MCF 10A (cell line): Measurements from ENCODE around the gene PGBD4. TPM values are rescaled to one million over a fixed set of nuclear protein-coding genes. Genes with fewer than 3 reads are reported as not detected.

Experiments used
- BruUV-seq: library from RNA; stranded (reverse); fragments of 400-500 nt; replicated peaks from 2 replicates; lab custom pipeline; 2021; lab: Mats Ljungman, UMichigan
- CTCF ChIA-PET: fragments of 300-600 bp; sonication (Branson Sonifier 250); formaldehyde crosslinking; extraction: SDS; loops from one replicate; lab custom pipeline; 2021; ENCODE audit warnings: antibody characterized with exemption, inconsistent platforms; lab: Yijun Ruan, JAX
- POLR2A ChIA-PET: fragments of 300-600, 350-650 bp; sonication (Branson Sonifier 250); formaldehyde crosslinking; extraction: SDS; loops from one replicate; lab custom pipeline; 2020; ENCODE audit warnings: antibody characterized with exemption, inconsistent platforms; lab: Yijun Ruan, JAX
- DNase-seq: peaks from one replicate; pipeline ENCODE4 v3.0.0-alpha.2; 2018; ENCODE audit not compliant: unreplicated experiment
- H3K27ac Mint-ChIP-seq: one replicate; pipeline ENCODE4 v1.8.0; 2022; ENCODE audit warnings: mild to moderate bottlenecking, low read depth, mixed read lengths; ENCODE audit not compliant: unreplicated experiment
- H3K27me3 Mint-ChIP-seq: one replicate; pipeline ENCODE4 v1.8.0; 2022; ENCODE audit warnings: mixed read lengths; ENCODE audit not compliant: insufficient read depth, unreplicated experiment
- H3K36me3 Mint-ChIP-seq: one replicate; pipeline ENCODE4 v1.8.0; 2022; ENCODE audit warnings: mild to moderate bottlenecking, moderate library complexity, mixed read lengths; ENCODE audit not compliant: insufficient read depth, unreplicated experiment
- H3K4me1 Mint-ChIP-seq: one replicate; pipeline ENCODE4 v1.8.0; 2022; ENCODE audit warnings: mixed read lengths; ENCODE audit not compliant: insufficient read depth, unreplicated experiment
- H3K4me3 Mint-ChIP-seq: one replicate; pipeline ENCODE4 v1.8.0; 2022; ENCODE audit warnings: mild to moderate bottlenecking, moderate library complexity, mixed read lengths; ENCODE audit not compliant: unreplicated experiment
- H3K9me3 Mint-ChIP-seq: one replicate; pipeline ENCODE4 v1.8.0; 2022; ENCODE audit warnings: mixed read lengths; ENCODE audit not compliant: unreplicated experiment
- intact Hi-C: fragments of 100-400 bp; cut with micrococcal nuclease; formaldehyde crosslinking; loops from 2 replicates; pipeline ENCODE4 v1.14.1; 2022
- total RNA-seq: library from RNA; stranded (reverse); gene quantifications from 2 replicates; pipeline ENCODE4 v1.2.3, GENCODE V29; 2022
- TF ChIP-seq, protein P1 (sequence below): fragments of 200-600 bp; IDR thresholded peaks from one replicate; pipeline ENCODE4 v1.8.0; 2022; ENCODE audit warnings: antibody characterized with exemption, mild to moderate bottlenecking; ENCODE audit not compliant: unreplicated experiment

PGBD4 gene
- total RNA-seq, 1 experiment from 2014 or later, result 2.4 TPM

DNA sequence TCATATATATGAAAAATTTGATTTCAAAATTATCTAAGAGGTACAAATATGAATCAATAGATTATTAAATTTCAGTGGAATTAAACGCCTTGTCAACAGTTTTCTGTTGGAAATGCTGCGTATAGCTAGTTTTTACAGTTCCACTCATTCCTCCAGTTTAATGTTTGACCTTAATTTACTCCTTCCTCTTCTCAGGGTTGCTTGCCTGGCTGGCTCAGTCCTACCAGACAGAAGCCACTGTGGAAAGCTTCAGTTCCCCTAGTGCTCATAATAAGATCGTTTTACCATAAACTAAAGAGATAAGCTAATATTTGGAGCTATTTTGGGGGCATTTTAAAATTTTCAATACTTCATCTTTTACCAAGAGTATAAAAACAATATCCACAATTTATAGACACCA lies 23.0 kb upstream of the PGBD4 start:
- Mint-ChIP-seq H3K27me3 (no peaks in the 10 kb centered on the region), H3K27ac (no peak overlapping the region), H3K36me3 (peaks cover 3% of the 10 kb centered on the region), H3K4me3 (no peak overlapping the region), H3K4me1 (peaks cover under 1% of the 10 kb centered on the region), H3K9me3 (no peaks in the 10 kb centered on the region)
- intact Hi-C loops, result no loop called here
- TF ChIP-seq, protein P1, sequence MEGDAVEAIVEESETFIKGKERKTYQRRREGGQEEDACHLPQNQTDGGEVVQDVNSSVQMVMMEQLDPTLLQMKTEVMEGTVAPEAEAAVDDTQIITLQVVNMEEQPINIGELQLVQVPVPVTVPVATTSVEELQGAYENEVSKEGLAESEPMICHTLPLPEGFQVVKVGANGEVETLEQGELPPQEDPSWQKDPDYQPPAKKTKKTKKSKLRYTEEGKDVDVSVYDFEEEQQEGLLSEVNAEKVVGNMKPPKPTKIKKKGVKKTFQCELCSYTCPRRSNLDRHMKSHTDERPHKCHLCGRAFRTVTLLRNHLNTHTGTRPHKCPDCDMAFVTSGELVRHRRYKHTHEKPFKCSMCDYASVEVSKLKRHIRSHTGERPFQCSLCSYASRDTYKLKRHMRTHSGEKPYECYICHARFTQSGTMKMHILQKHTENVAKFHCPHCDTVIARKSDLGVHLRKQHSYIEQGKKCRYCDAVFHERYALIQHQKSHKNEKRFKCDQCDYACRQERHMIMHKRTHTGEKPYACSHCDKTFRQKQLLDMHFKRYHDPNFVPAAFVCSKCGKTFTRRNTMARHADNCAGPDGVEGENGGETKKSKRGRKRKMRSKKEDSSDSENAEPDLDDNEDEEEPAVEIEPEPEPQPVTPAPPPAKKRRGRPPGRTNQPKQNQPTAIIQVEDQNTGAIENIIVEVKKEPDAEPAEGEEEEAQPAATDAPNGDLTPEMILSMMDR, result no peak
- DNase-seq, result no peak
- ChIA-PET CTCF (interaction anchor here (0.6 to 1.1 kb wide), 4 partner anchors 16 to 235 kb away, joined by 3 to 7 read pairs (median 3); no protein-coding TSS in a partner anchor), POLR2A (interaction anchor here (0.9 kb wide), 1 partner anchor 23 kb away, joined by 3 read pairs; the partner anchor contains the start of genes EMC7 and PGBD4)
- no TSS peak for BruUV-seq

DNA sequence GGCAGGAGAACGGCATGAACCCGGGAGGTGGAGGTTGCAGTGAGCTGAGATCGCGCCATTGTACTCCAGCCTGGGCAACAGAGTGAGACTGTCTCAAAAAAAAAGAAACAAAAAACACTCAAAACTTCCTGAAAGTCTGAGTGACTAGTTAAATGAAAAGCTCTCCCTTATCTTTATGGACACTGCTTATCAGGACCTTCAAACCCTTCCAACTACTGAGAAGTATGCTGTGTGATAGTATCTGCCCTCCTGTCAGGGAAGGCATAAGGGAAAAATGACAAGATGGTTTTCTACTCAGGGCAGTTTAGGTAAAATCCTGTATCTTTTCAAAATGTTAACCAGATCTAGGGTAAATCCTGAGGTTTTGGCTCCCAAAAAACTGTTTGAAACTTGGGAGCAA lies 22.0 kb upstream of the PGBD4 start:
- ChIA-PET POLR2A (no interaction called here), CTCF (interaction anchor here (0.6 kb wide), 2 partner anchors 9 to 132 kb away, joined by 3 to 5 read pairs; no protein-coding TSS in a partner anchor)
- Mint-ChIP-seq H3K9me3 (no peaks in the 10 kb centered on the region), H3K27me3 (no peaks in the 10 kb centered on the region), H3K4me1 (peaks cover 6% of the 10 kb centered on the region), H3K27ac (no peak overlapping the region), H3K36me3 (peaks cover 8% of the 10 kb centered on the region), H3K4me3 (no peak overlapping the region)
- no TSS peak for BruUV-seq
- intact Hi-C loops, result no loop called here
- TF ChIP-seq, protein P1, result no peak
- no peak for DNase-seq

- TSS peak; percentile 77 for BruUV-seq
- peak; percentile 88 for DNase-seq
- TF ChIP-seq, protein P1, result no peak
- peak overlapping the region; percentile 24 for H3K27ac Mint-ChIP-seq
- ChIA-PET CTCF (interaction anchor here (0.6 to 1.3 kb wide), 9 partner anchors 14 to 1039 kb away, joined by 3 to 10 read pairs (median 4); partner anchors contain the start of gene EMC7), POLR2A (interaction anchor here (0.5 to 2.3 kb wide), 8 partner anchors 12 to 1200 kb away, joined by 3 to 19 read pairs (median 3); partner anchors contain the start of genes EMC7, LPCAT4 and PGBD4)
- no peaks in the 10 kb centered on the region for H3K9me3 Mint-ChIP-seq
- peaks cover 40% of the 10 kb centered on the region for H3K36me3 Mint-ChIP-seq
- H3K4me1 Mint-ChIP-seq, result peaks cover 6% of the 10 kb centered on the region
- H3K4me3 Mint-ChIP-seq, result no peak overlapping the region
- H3K27me3 Mint-ChIP-seq, result no peaks in the 10 kb centered on the region
- intact Hi-C loops, result no loop called here
These were observed 17.8 kb upstream of the PGBD4 start for GRCh38 chr15:34084086-34084485.

- Mint-ChIP-seq H3K9me3 (no peaks in the 10 kb centered on the region), H3K4me3 (no peak overlapping the region), H3K27ac (no peak overlapping the region), H3K4me1 (peaks cover 6% of the 10 kb centered on the region), H3K36me3 (peaks cover 51% of the 10 kb centered on the region), H3K27me3 (no peaks in the 10 kb centered on the region)
- BruUV-seq, result no TSS peak
- no peak for DNase-seq
- CTCF ChIA-PET, result interaction anchor here (0.6 to 1.1 kb wide), 5 partner anchors 10 to 25 kb away, joined by 3 to 4 read pairs (median 3); partner anchors contain the start of genes EMC7 and PGBD4
- POLR2A ChIA-PET, result interaction anchor here (0.6 to 1.0 kb wide), 3 partner anchors 12 to 453 kb away, joined by 3 read pairs; no protein-coding TSS in a partner anchor
- TF ChIP-seq, protein P1, result no peak
- intact Hi-C loops, result no loop called here
These were observed 16.1 kb upstream of the PGBD4 start for GRCh38 chr15:34085746-34086145.
